ENCODE data around the gene LRRC23. TPM values are rescaled to one million over a fixed set of nuclear protein-coding genes. Genes with fewer than 3 reads are reported as not detected.
"Not testable (repeated sequence)": the region's sequence is repeated elsewhere in the genome, so short reads cannot be mapped to it uniquely, and the experiment has no call there.

Gene LRRC23
- polyA plus RNA-seq (ENCODE audit: insufficient read length in 4 of 4): 10 to 100 TPM; 15.0 to 20.1 (median 17.8) TPM

- DNase-seq (ENCODE audit: low read depth in 4 of 4, low spot score in 3 of 4): peak; percentile 91 to 97 (median 96)
Measured at GRCh38 chr12:6904280-6905276, at the start of gene LRRC23. Gene LRRC23, plus strand, starts transcription at chr12:6904822. Its CDS starts 812 bp downstream, at chr12:6905634.

GRCh38 chr12:6855322-6855721 is 49.3 kb upstream of the LRRC23 start:
- no peak for DNase-seq (ENCODE audit: low read depth in 4 of 4, low spot score in 3 of 4)

GRCh38 chr12:6858799-6859198 is 45.8 kb upstream of the LRRC23 start:
- DNase-seq (ENCODE audit: low read depth in 4 of 4, low spot score in 3 of 4): no peak

- DNase-seq (ENCODE audit: low read depth in 4 of 4, low spot score in 3 of 4): no peak
Measured at GRCh38 chr12:6860116-6860515, 44.5 kb upstream of the LRRC23 start.

- DNase-seq (ENCODE audit: low read depth in 4 of 4, low spot score in 3 of 4): no peak
Measured at GRCh38 chr12:6860942-6861341, 43.7 kb upstream of the LRRC23 start.

GRCh38 chr12:6861391-6861790 is 43.2 kb upstream of the LRRC23 start:
- no peak for DNase-seq (ENCODE audit: low read depth in 4 of 4, low spot score in 3 of 4)

- no peak for DNase-seq (ENCODE audit: low read depth in 4 of 4, low spot score in 3 of 4)
Measured at GRCh38 chr12:6863033-6863432, 41.6 kb upstream of the LRRC23 start.

GRCh38 chr12:6863586-6864321 is 40.9 kb upstream of the LRRC23 start:
- no peak for DNase-seq (ENCODE audit: low read depth in 4 of 4, low spot score in 3 of 4)

- not testable (repeated sequence) for DNase-seq (ENCODE audit: low read depth in 4 of 4, low spot score in 3 of 4)
Measured at GRCh38 chr12:6865307-6865706, 39.3 kb upstream of the LRRC23 start.

- DNase-seq (ENCODE audit: low read depth in 4 of 4, low spot score in 3 of 4): no peak
Measured at GRCh38 chr12:6866163-6866919, 38.3 kb upstream of the LRRC23 start.

GRCh38 chr12:6866920-6867412 is 37.7 kb upstream of the LRRC23 start:
- no peak for DNase-seq (ENCODE audit: low read depth in 4 of 4, low spot score in 3 of 4)

GRCh38 chr12:6867413-6868210 is 37.0 kb upstream of the LRRC23 start, which contains the start of gene TPI1:
Gene TPI1, plus strand, starts transcription at chr12:6867531. Its CDS starts 36 bp downstream, at chr12:6867567.
- DNase-seq (ENCODE audit: low read depth in 4 of 4, low spot score in 3 of 4): peak in 1 of 4 donors; percentile 70

- no peak for DNase-seq (ENCODE audit: low read depth in 4 of 4, low spot score in 3 of 4)
Measured at GRCh38 chr12:6868211-6869048, 36.2 kb upstream of the LRRC23 start.

- DNase-seq (ENCODE audit: low read depth in 4 of 4, low spot score in 3 of 4): peak in 1 of 4 donors; percentile 81
Measured at GRCh38 chr12:6869049-6870021, 35.3 kb upstream of the LRRC23 start.

- not testable (repeated sequence) for DNase-seq (ENCODE audit: low read depth in 4 of 4, low spot score in 3 of 4)
Measured at GRCh38 chr12:6870304-6870703, 34.3 kb upstream of the LRRC23 start.

GRCh38 chr12:6871052-6871957 is 33.3 kb upstream of the LRRC23 start:
- no peak for DNase-seq (ENCODE audit: low read depth in 4 of 4, low spot score in 3 of 4)

Measured in right renal pelvis (tissue), 4 donors.